ENCODE data around the gene BNIPL.

DNA sequence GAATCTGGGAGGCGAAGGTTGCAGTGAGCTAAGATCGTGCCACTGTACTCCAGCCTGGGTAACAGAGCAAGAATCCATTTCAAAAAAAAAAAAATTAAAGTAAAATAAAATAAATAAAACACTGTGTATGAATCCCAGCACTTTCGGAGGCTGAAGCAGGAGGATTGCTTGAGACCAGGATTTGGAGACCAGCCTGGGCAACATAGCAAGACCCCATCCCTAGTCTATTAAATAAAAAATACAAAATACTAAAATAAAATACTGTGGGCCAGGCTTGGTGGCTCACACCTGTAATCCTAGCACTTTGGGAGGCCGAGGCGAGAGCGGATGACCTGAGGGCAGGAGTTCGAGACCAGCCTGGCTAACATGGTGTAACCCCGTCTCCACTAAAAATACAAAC is 4.2 kb upstream of the BNIPL start:
- TF ChIP-seq, protein P1, sequence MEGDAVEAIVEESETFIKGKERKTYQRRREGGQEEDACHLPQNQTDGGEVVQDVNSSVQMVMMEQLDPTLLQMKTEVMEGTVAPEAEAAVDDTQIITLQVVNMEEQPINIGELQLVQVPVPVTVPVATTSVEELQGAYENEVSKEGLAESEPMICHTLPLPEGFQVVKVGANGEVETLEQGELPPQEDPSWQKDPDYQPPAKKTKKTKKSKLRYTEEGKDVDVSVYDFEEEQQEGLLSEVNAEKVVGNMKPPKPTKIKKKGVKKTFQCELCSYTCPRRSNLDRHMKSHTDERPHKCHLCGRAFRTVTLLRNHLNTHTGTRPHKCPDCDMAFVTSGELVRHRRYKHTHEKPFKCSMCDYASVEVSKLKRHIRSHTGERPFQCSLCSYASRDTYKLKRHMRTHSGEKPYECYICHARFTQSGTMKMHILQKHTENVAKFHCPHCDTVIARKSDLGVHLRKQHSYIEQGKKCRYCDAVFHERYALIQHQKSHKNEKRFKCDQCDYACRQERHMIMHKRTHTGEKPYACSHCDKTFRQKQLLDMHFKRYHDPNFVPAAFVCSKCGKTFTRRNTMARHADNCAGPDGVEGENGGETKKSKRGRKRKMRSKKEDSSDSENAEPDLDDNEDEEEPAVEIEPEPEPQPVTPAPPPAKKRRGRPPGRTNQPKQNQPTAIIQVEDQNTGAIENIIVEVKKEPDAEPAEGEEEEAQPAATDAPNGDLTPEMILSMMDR (IDR thresholded peaks at IDR 0.05) = no peak
- no peak for TF ChIP-seq POLR2A (IDR thresholded peaks at IDR 0.05)
